ENCODE measurements around the gene SEC22C.

SEC22C gene

DNA sequence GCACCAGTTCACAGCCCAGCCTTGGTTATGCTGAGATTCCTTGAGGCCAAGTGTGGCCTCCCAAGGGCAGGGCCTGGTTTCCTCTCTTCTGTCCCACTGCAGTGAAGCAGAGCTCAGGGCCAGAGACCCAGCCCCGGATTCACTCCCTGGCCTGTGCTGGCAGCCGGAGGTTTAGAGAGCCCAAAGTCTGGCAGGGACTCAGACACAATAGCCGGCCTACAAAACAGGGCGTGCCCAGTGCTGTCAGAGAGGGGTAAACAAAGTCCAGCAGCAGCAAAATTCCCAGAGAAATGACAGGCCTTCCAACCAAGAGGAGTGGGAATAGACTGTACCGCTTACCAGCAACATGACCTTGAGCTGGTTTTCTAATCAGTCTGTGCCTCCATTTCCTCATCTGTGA, 65.3 kb downstream of the SEC22C start:
- no peaks in the 10 kb centered on the region for H3K36me3 ChIP-seq (replicated peaks in 1 of 2; ENCODE audit: control insufficient read depth in 2 of 2, insufficient read depth in 2 of 2, low read length in 2 of 2)
- H2BK120ac ChIP-seq (ENCODE audit: low read depth, low read length), result no peak overlapping the region
- H3K9ac ChIP-seq (ENCODE audit: low read depth, low read length, poor library complexity), result no peak overlapping the region
- H3K4me1 ChIP-seq (ENCODE audit: control insufficient read depth in 2 of 2, insufficient read depth in 1 of 2, low read depth in 1 of 2, low read length in 2 of 2), result no peaks in the 10 kb centered on the region
- H3K27ac ChIP-seq (replicated peaks; ENCODE audit: low read length), result no peak overlapping the region
- H3K27me3 ChIP-seq (ENCODE audit: control insufficient read depth in 3 of 3, insufficient read depth in 3 of 3, low read depth in 1 of 3, low read length in 3 of 3), result peaks cover 0 to 3% (median 0%) of the 10 kb centered on the region in 3 experiments
- DNase-seq (ENCODE audit: low spot score), result no peak
- no peak overlapping the region for H2AFZ ChIP-seq (ENCODE audit: low read length)
- no peak overlapping the region for H2AK5ac ChIP-seq (ENCODE audit: low read depth, low read length)
- no peak overlapping the region for H3K14ac ChIP-seq (ENCODE audit: low read length)
- no CpG with 5 or more reads among the region's 5 CpGs for WGBS, 2 donors (ENCODE audit: extremely low coverage in 2 of 2, insufficient read length in 2 of 2, insufficient replicate concordance in 1 of 2)
- no peak overlapping the region for H2BK15ac ChIP-seq (ENCODE audit: low read length)
- no peak overlapping the region for H3K4me3 ChIP-seq (ENCODE audit: low read length in 2 of 2)
- no peak overlapping the region for H3K23ac ChIP-seq (ENCODE audit: low read depth, low read length, poor library complexity)
- H3K79me1 ChIP-seq (ENCODE audit: low read depth, low read length), result no peaks in the 10 kb centered on the region
- no peak overlapping the region for H3K4ac ChIP-seq (ENCODE audit: low read length)
- peak overlapping the region; percentile 45 for H3K18ac ChIP-seq (ENCODE audit: low read length)
- H4K8ac ChIP-seq (ENCODE audit: low read depth, low read length), result no peak overlapping the region
- H2BK5ac ChIP-seq (ENCODE audit: low read length), result no peak overlapping the region
- H2BK12ac ChIP-seq (ENCODE audit: low read length), result no peak overlapping the region
- H3K9me3 ChIP-seq (replicated peaks in 1 of 2; ENCODE audit: control insufficient read depth in 2 of 2, insufficient read depth in 1 of 2, low read depth in 1 of 2, low read length in 2 of 2), result no peaks in the 10 kb centered on the region
- no peak overlapping the region for H3K4me2 ChIP-seq (ENCODE audit: insufficient read depth, low read length, poor library complexity, severe bottlenecking)
- H4K91ac ChIP-seq (ENCODE audit: low read depth, low read length, poor library complexity), result no peak overlapping the region

DNA sequence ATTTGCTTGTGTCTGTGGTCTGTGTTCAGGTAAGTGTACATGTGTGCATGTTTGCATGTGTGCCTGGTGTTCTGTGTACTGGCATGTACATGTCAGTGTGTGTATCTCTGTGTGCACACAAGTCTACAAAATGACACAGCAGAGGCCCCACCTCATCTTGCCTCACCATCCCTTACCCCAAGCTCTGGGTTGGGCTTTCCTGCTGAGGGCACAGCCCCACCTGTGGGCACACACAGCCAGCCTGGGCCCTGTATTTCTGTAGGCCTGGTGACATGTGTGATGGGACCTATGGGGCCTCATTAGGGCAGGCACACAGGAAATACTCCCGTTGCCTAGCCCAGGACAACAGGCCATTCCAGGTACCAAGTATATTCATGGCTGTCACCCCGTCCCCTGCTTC, 65.8 kb downstream of the SEC22C start:
- Histone ChIP-seq H3K9ac (ENCODE audit: low read depth, low read length, poor library complexity) (no peak overlapping the region), H2BK120ac (ENCODE audit: low read depth, low read length) (no peak overlapping the region), H3K4me1 (ENCODE audit: control insufficient read depth in 2 of 2, insufficient read depth in 1 of 2, low read depth in 1 of 2, low read length in 2 of 2) (no peaks in the 10 kb centered on the region), H2BK12ac (ENCODE audit: low read length) (no peak overlapping the region), H3K4me2 (ENCODE audit: insufficient read depth, low read length, poor library complexity, severe bottlenecking) (no peak overlapping the region), H3K27ac (replicated peaks; ENCODE audit: low read length) (no peak overlapping the region), H3K4ac (ENCODE audit: low read length) (no peak overlapping the region), H3K23ac (ENCODE audit: low read depth, low read length, poor library complexity) (no peak overlapping the region), H3K14ac (ENCODE audit: low read length) (no peak overlapping the region), H3K79me1 (ENCODE audit: low read depth, low read length) (no peaks in the 10 kb centered on the region), H4K8ac (ENCODE audit: low read depth, low read length) (peak overlapping the region; percentile 19), H3K27me3 (ENCODE audit: control insufficient read depth in 3 of 3, insufficient read depth in 3 of 3, low read depth in 1 of 3, low read length in 3 of 3) (peaks cover 0 to 6% (median 0%) of the 10 kb centered on the region in 3 experiments), H3K9me3 (replicated peaks in 1 of 2; ENCODE audit: control insufficient read depth in 2 of 2, insufficient read depth in 1 of 2, low read depth in 1 of 2, low read length in 2 of 2) (no peaks in the 10 kb centered on the region), H2AFZ (ENCODE audit: low read length) (no peak overlapping the region), H2BK5ac (ENCODE audit: low read length) (no peak overlapping the region), H2AK5ac (ENCODE audit: low read depth, low read length) (no peak overlapping the region), H4K91ac (ENCODE audit: low read depth, low read length, poor library complexity) (no peak overlapping the region), H3K36me3 (replicated peaks in 1 of 2; ENCODE audit: control insufficient read depth in 2 of 2, insufficient read depth in 2 of 2, low read length in 2 of 2) (no peaks in the 10 kb centered on the region), H2BK15ac (ENCODE audit: low read length) (no peak overlapping the region), H3K18ac (ENCODE audit: low read length) (no peak overlapping the region), H3K4me3 (ENCODE audit: low read length in 2 of 2) (no peak overlapping the region)
- no peak for DNase-seq (ENCODE audit: low spot score)
- no CpG with 5 or more reads among the region's 2 CpGs for WGBS, 2 donors (ENCODE audit: extremely low coverage in 2 of 2, insufficient read length in 2 of 2, insufficient replicate concordance in 1 of 2)

DNA sequence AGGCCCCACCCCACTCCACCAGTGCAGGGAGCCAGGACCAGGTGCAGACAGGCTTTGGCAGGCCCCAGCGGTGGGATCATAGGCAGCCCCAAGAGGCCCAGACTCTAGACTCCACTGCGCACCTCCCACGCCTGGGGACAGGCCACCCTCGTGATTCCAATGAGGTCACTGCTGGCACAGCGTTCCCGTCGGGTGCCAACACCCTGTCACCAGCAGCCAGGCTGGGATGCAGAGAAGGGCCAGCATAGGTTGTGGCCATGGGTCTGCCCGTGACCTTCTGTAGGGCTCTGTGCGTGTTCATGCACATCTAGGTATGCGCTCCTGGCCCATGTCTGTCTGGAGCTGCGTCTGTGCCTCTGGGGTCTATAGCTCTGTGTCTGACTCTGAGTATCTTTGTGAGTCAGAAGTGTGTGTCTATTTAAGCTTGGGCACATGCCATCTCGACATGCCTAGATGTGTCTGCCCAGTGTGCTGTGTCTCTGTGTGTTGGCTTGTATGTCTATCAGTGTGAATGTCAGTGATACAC, 66.3 kb downstream of the SEC22C start:
- Histone ChIP-seq H3K4me1 (ENCODE audit: control insufficient read depth in 2 of 2, insufficient read depth in 1 of 2, low read depth in 1 of 2, low read length in 2 of 2) (no peaks in the 10 kb centered on the region), H3K4ac (ENCODE audit: low read length) (no peak overlapping the region), H2BK5ac (ENCODE audit: low read length) (no peak overlapping the region), H3K4me2 (ENCODE audit: insufficient read depth, low read length, poor library complexity, severe bottlenecking) (no peak overlapping the region), H3K27me3 (ENCODE audit: control insufficient read depth in 3 of 3, insufficient read depth in 3 of 3, low read depth in 1 of 3, low read length in 3 of 3) (peaks cover 0 to 6% (median 0%) of the 10 kb centered on the region in 3 experiments), H3K9me3 (replicated peaks in 1 of 2; ENCODE audit: control insufficient read depth in 2 of 2, insufficient read depth in 1 of 2, low read depth in 1 of 2, low read length in 2 of 2) (no peaks in the 10 kb centered on the region), H2BK15ac (ENCODE audit: low read length) (no peak overlapping the region), H3K18ac (ENCODE audit: low read length) (no peak overlapping the region), H3K36me3 (replicated peaks in 1 of 2; ENCODE audit: control insufficient read depth in 2 of 2, insufficient read depth in 2 of 2, low read length in 2 of 2) (no peaks in the 10 kb centered on the region), H2BK12ac (ENCODE audit: low read length) (no peak overlapping the region), H3K79me1 (ENCODE audit: low read depth, low read length) (no peaks in the 10 kb centered on the region), H3K27ac (replicated peaks; ENCODE audit: low read length) (no peak overlapping the region), H2BK120ac (ENCODE audit: low read depth, low read length) (no peak overlapping the region), H4K91ac (ENCODE audit: low read depth, low read length, poor library complexity) (no peak overlapping the region), H3K4me3 (ENCODE audit: low read length in 2 of 2) (no peak overlapping the region), H3K23ac (ENCODE audit: low read depth, low read length, poor library complexity) (peak overlapping the region; percentile 32), H3K9ac (ENCODE audit: low read depth, low read length, poor library complexity) (no peak overlapping the region), H2AK5ac (ENCODE audit: low read depth, low read length) (no peak overlapping the region), H4K8ac (ENCODE audit: low read depth, low read length) (no peak overlapping the region), H2AFZ (ENCODE audit: low read length) (no peak overlapping the region), H3K14ac (ENCODE audit: low read length) (peak overlapping the region; percentile 72)
- no peak for DNase-seq (ENCODE audit: low spot score)
- WGBS, 2 donors (ENCODE audit: extremely low coverage in 2 of 2, insufficient read length in 2 of 2, insufficient replicate concordance in 1 of 2), result no CpG with 5 or more reads among the region's 12 CpGs

DNA sequence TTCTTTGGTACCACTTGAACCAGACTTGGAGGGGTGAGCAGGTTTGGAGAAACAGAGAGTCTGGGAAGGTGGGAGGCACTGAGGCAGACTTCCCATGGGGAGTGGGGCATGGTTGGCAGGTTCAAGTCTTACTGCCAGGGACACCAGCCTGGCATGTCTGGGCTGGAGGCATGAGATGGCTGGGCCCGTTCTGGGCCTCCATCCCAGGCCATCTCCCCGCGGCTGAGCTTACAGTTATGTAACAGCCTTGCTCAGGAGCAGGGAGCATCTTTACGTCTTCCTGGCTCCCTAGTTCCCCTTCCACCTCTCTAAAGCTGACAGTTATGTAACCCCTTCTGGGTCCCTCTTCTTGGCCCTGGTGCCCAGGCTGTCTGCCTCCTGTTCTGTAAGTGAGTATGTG, 66.9 kb downstream of the SEC22C start:
- no CpG with 5 or more reads among the region's 4 CpGs for WGBS, 2 donors (ENCODE audit: extremely low coverage in 2 of 2, insufficient read length in 2 of 2, insufficient replicate concordance in 1 of 2)
- Histone ChIP-seq H2AFZ (ENCODE audit: low read length) (no peak overlapping the region), H3K4ac (ENCODE audit: low read length) (no peak overlapping the region)

More for the DNA sequence above, 66.9 kb downstream of the SEC22C start:
- Histone ChIP-seq H2BK5ac (ENCODE audit: low read length) (no peak overlapping the region), H2BK12ac (ENCODE audit: low read length) (no peak overlapping the region), H3K14ac (ENCODE audit: low read length) (no peak overlapping the region), H3K9me3 (replicated peaks in 1 of 2; ENCODE audit: control insufficient read depth in 2 of 2, insufficient read depth in 1 of 2, low read depth in 1 of 2, low read length in 2 of 2) (no peaks in the 10 kb centered on the region), H3K79me1 (ENCODE audit: low read depth, low read length) (no peaks in the 10 kb centered on the region), H3K4me3 (ENCODE audit: low read length in 2 of 2) (no peak overlapping the region), H3K9ac (ENCODE audit: low read depth, low read length, poor library complexity) (no peak overlapping the region), H4K8ac (ENCODE audit: low read depth, low read length) (no peak overlapping the region), H3K36me3 (replicated peaks in 1 of 2; ENCODE audit: control insufficient read depth in 2 of 2, insufficient read depth in 2 of 2, low read length in 2 of 2) (no peaks in the 10 kb centered on the region), H4K91ac (ENCODE audit: low read depth, low read length, poor library complexity) (no peak overlapping the region), H3K18ac (ENCODE audit: low read length) (no peak overlapping the region), H3K4me2 (ENCODE audit: insufficient read depth, low read length, poor library complexity, severe bottlenecking) (no peak overlapping the region), H2BK120ac (ENCODE audit: low read depth, low read length) (no peak overlapping the region), H2BK15ac (ENCODE audit: low read length) (no peak overlapping the region), H3K23ac (ENCODE audit: low read depth, low read length, poor library complexity) (no peak overlapping the region), H2AK5ac (ENCODE audit: low read depth, low read length) (no peak overlapping the region), H3K27me3 (ENCODE audit: control insufficient read depth in 3 of 3, insufficient read depth in 3 of 3, low read depth in 1 of 3, low read length in 3 of 3) (peaks cover 0 to 6% (median 0%) of the 10 kb centered on the region in 3 experiments), H3K27ac (replicated peaks; ENCODE audit: low read length) (no peak overlapping the region), H3K4me1 (ENCODE audit: control insufficient read depth in 2 of 2, insufficient read depth in 1 of 2, low read depth in 1 of 2, low read length in 2 of 2) (no peaks in the 10 kb centered on the region)
- DNase-seq (ENCODE audit: low spot score), result no peak
